Dedifferentiated amniotic fluid mesenchymal stem cell (primary cell): ENCODE measurements around the gene SYT8.
"Not testable (repeated sequence)": the region's sequence is repeated elsewhere in the genome, so short reads cannot be mapped to it uniquely, and the experiment has no call there.

Experiments used
- DNase-seq: peaks from one replicate; pipeline ENCODE4 v3.0.0-alpha.2; 2016; ENCODE audit errors: extremely low spot score

The SYT8 gene

GRCh38 chr11:1873813-1874150 lies 39.0 kb downstream of the SYT8 start:
- DNase-seq = not testable (repeated sequence)

GRCh38 chr11:1874441-1875092 lies 39.8 kb downstream of the SYT8 start:
- DNase-seq = not testable (repeated sequence)

- DNase-seq = no peak
These were observed 40.5 kb downstream of the SYT8 start for GRCh38 chr11:1875093-1875850.

- DNase-seq = not testable (repeated sequence)
These were observed 41.1 kb downstream of the SYT8 start for GRCh38 chr11:1875851-1876301.

- no peak for DNase-seq
These were observed 41.7 kb downstream of the SYT8 start for GRCh38 chr11:1876361-1877063.

GRCh38 chr11:1877211-1878136 lies 42.7 kb downstream of the SYT8 start:
- DNase-seq = no peak

- DNase-seq = no peak
These were observed 43.6 kb downstream of the SYT8 start for GRCh38 chr11:1878137-1879031.

- DNase-seq = no peak
These were observed 44.7 kb downstream of the SYT8 start for GRCh38 chr11:1879342-1879940.

- DNase-seq = no peak
These were observed 45.3 kb downstream of the SYT8 start for GRCh38 chr11:1879941-1880720.

GRCh38 chr11:1880746-1881441 lies 46.1 kb downstream of the SYT8 start:
- DNase-seq = no peak

- no peak for DNase-seq
These were observed 46.9 kb downstream of the SYT8 start for GRCh38 chr11:1881442-1882264.

GRCh38 chr11:1882265-1883238 lies 47.8 kb downstream of the SYT8 start:
- DNase-seq = peak; percentile 58

- no peak for DNase-seq
These were observed 48.8 kb downstream of the SYT8 start for GRCh38 chr11:1883346-1884302.

- no peak for DNase-seq
These were observed 49.5 kb downstream of the SYT8 start for GRCh38 chr11:1884303-1884700.

GRCh38 chr11:1886551-1886950 lies 51.8 kb downstream of the SYT8 start:
- DNase-seq = not testable (repeated sequence)
